NCI-H748 (cell line): ENCODE results near the gene NRXN3.
A peak's percentile ranks its signal among the peaks of the same experiment; 100 is the strongest.
"Not testable (repeated sequence)": the region's sequence is repeated elsewhere in the genome, so short reads cannot be mapped to it uniquely, and the experiment has no call there.

Source experiments
- DNase-seq: peaks from one replicate; lab custom pipeline; 2025; ENCODE audit not compliant: unreplicated experiment; lab: John Stamatoyannopoulos, UW

The NRXN3 gene

GRCh38 chr14:78982551-78982950, 812.4 kb downstream of the NRXN3 start:
- DNase-seq = no peak

GRCh38 chr14:78983126-78983525, 813.0 kb downstream of the NRXN3 start:
- DNase-seq = no peak

GRCh38 chr14:78985668-78986381, 815.7 kb downstream of the NRXN3 start:
- no peak for DNase-seq

GRCh38 chr14:78986989-78987388, 816.8 kb downstream of the NRXN3 start:
- DNase-seq = no peak

GRCh38 chr14:78989221-78989620, 819.0 kb downstream of the NRXN3 start:
- no peak for DNase-seq

- no peak for DNase-seq
Observed at GRCh38 chr14:78992867-78993266, 822.7 kb downstream of the NRXN3 start.

GRCh38 chr14:78997811-78998210, 827.6 kb downstream of the NRXN3 start:
- DNase-seq = peak; percentile 14

- no peak for DNase-seq
Observed at GRCh38 chr14:79009286-79009685, 839.1 kb downstream of the NRXN3 start.

- peak; percentile 46 for DNase-seq
Observed at GRCh38 chr14:79011091-79011919, 841.1 kb downstream of the NRXN3 start.

GRCh38 chr14:79011920-79012204, 841.7 kb downstream of the NRXN3 start:
- DNase-seq = no peak

- no peak for DNase-seq
Observed at GRCh38 chr14:79016828-79017505, 846.8 kb downstream of the NRXN3 start.

- no peak for DNase-seq
Observed at GRCh38 chr14:79017561-79017960, 847.4 kb downstream of the NRXN3 start.

- DNase-seq = no peak
Observed at GRCh38 chr14:79018836-79019235, 848.7 kb downstream of the NRXN3 start.

- not testable (repeated sequence) for DNase-seq
Observed at GRCh38 chr14:79019898-79020297, 849.7 kb downstream of the NRXN3 start.

- peak; percentile 24 for DNase-seq
Observed at GRCh38 chr14:79021766-79022165, 851.6 kb downstream of the NRXN3 start.

- no peak for DNase-seq
Observed at GRCh38 chr14:79027138-79027537, 857.0 kb downstream of the NRXN3 start.

GRCh38 chr14:79028281-79028680, 858.1 kb downstream of the NRXN3 start:
- no peak for DNase-seq

GRCh38 chr14:79036441-79036840, 866.3 kb downstream of the NRXN3 start:
- DNase-seq = no peak

- DNase-seq = no peak
Observed at GRCh38 chr14:79037106-79037505, 866.9 kb downstream of the NRXN3 start.

- no peak for DNase-seq
Observed at GRCh38 chr14:79037593-79037992, 867.4 kb downstream of the NRXN3 start.

GRCh38 chr14:79040790-79041189, 870.6 kb downstream of the NRXN3 start:
- no peak for DNase-seq
